Caco-2 (cell line): ENCODE results near the gene CLHC1. TPM values are rescaled to one million over a fixed set of nuclear protein-coding genes. Genes with fewer than 3 reads are reported as not detected.

ENCODE experiments used
- BruUV-seq: library from RNA; stranded (reverse); fragments of 400-500 nt; replicated peaks from 2 replicates; lab custom pipeline; 2021; lab: Mats Ljungman, UMichigan
- CTCF ChIA-PET: fragments of 300-600 bp; sonication (Branson Sonifier 250); formaldehyde crosslinking; loops from one replicate; lab custom pipeline; 2022; ENCODE audit warnings: antibody characterized with exemption; lab: Charles Lee
- POLR2A ChIA-PET: fragments of 300-600 bp; sonication (Branson Sonifier 250); formaldehyde crosslinking; loops from one replicate; lab custom pipeline; 2022; ENCODE audit warnings: antibody characterized with exemption; lab: Charles Lee
- DNase-seq, 2 experiments: peaks; one replicate each; pipeline versions ENCODE4 v3.0.0 to v3.0.0-alpha.2; 2020 to 2022
- H3K27me3 ChIP-seq: replicated peaks from 2 replicates; pipeline ENCODE4 v1.6.0; 2011; ENCODE audit warnings: low read length; ENCODE audit not compliant: control insufficient read depth, insufficient read depth
- H3K36me3 ChIP-seq: 2 replicates; pipeline ENCODE4 v1.5.1; 2011; ENCODE audit warnings: low read length; ENCODE audit not compliant: control insufficient read depth, insufficient read depth
- H3K4me1 ChIP-seq: fragments of 250-450 bp; sonication (Bioruptor Pico); 2 replicates; pipeline ENCODE4 v1.5.1; 2020; ENCODE audit warnings: mild to moderate bottlenecking
- H3K4me3 ChIP-seq: 2 replicates; pipeline ENCODE4 v1.5.1; 2011; ENCODE audit warnings: low read depth, mild to moderate bottlenecking, control low read depth, low read length
- H3K9me3 ChIP-seq: fragments of 250-450 bp; sonication (Bioruptor Pico); 2 replicates; pipeline ENCODE4 v1.5.1; 2020; ENCODE audit warnings: mild to moderate bottlenecking, moderate library complexity
- H3K27ac Mint-ChIP-seq: one replicate; pipeline ENCODE4 v1.8.0; 2022; ENCODE audit warnings: mixed read lengths; ENCODE audit not compliant: unreplicated experiment
- H3K27me3 Mint-ChIP-seq: one replicate; pipeline ENCODE4 v1.8.0; 2022; ENCODE audit warnings: mixed read lengths; ENCODE audit not compliant: insufficient read depth, unreplicated experiment
- H3K36me3 Mint-ChIP-seq: one replicate; pipeline ENCODE4 v1.8.0; 2022; ENCODE audit warnings: mild to moderate bottlenecking, mixed read lengths; ENCODE audit not compliant: insufficient read depth, unreplicated experiment
- H3K4me1 Mint-ChIP-seq: one replicate; pipeline ENCODE4 v1.8.0; 2022; ENCODE audit warnings: low read depth, mixed read lengths; ENCODE audit not compliant: unreplicated experiment
- H3K4me3 Mint-ChIP-seq: one replicate; pipeline ENCODE4 v1.8.0; 2022; ENCODE audit warnings: mild to moderate bottlenecking, moderate library complexity, mixed read lengths; ENCODE audit not compliant: unreplicated experiment
- H3K9me3 Mint-ChIP-seq: one replicate; pipeline ENCODE4 v1.8.0; 2022; ENCODE audit warnings: mixed read lengths; ENCODE audit not compliant: unreplicated experiment
- CTCF ChIP-seq, 2 experiments: fragments of 200-600 bp in 1 of 2; IDR thresholded peaks; 1 replicate in 1 of 2; 2 replicates in 1 of 2; pipeline versions ENCODE4 v1.5.1 to v1.8.0; 2011 to 2022; ENCODE audit warnings: antibody characterized with exemption in 1 of 2, control low read depth in 1 of 2, inconsistent platforms in 1 of 2, low read depth in 1 of 2, low read length in 1 of 2, mild to moderate bottlenecking in 1 of 2, moderate library complexity in 1 of 2; ENCODE audit not compliant: insufficient read depth in 1 of 2, severe bottlenecking in 1 of 2, unreplicated experiment in 1 of 2
- intact Hi-C: fragments of 100-400 bp; cut with micrococcal nuclease; formaldehyde crosslinking; loops from one replicate; pipeline ENCODE4 v1.10.0; 2022; ENCODE audit not compliant: unreplicated experiment
- total RNA-seq: library from RNA; stranded (reverse); gene quantifications from 2 replicates; pipeline ENCODE4 v1.2.3, GENCODE V29; 2022

CLHC1 gene
- total RNA-seq, 1 experiment from 2014 or later = 13.4 TPM

DNA sequence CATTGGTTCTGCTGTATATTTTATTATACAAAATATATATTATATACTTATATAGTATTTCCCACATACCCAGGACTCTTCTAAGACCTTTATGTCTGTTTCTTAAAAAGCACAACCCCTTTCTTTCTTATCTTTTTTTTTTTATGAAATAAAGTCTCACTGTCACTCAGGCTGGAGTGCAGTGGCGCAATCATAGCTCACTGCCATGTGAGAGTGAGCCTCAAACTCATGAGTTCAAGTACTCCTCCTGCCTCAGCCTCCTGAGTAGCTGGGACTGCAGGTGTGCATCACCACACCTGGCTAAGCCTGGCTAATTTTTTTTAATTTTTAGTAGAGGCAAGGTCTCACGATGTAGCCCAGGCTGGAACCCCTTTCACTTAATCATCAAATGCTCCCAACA is 72.3 kb downstream of the CLHC1 start:
- peaks cover 59% of the 10 kb centered on the region for H3K4me1 Mint-ChIP-seq
- H3K4me3 Mint-ChIP-seq = no peak overlapping the region
- H3K9me3 ChIP-seq = no peaks in the 10 kb centered on the region
- H3K27ac Mint-ChIP-seq = peak overlapping the region; percentile 37
- no peaks in the 10 kb centered on the region for H3K9me3 Mint-ChIP-seq
- DNase-seq = no peak
- no peaks in the 10 kb centered on the region for H3K27me3 ChIP-seq
- H3K4me3 ChIP-seq = no peak overlapping the region
- POLR2A ChIA-PET = interaction anchor here (0.9 kb wide), 1 partner anchor 109 kb away, joined by 4 read pairs; the partner anchor contains the start of gene RTN4
- no peak for TF ChIP-seq CTCF (IDR thresholded peaks at IDR 0.05; ENCODE audit: insufficient read depth in 1 of 2, low read depth in 1 of 2, low read length in 1 of 2, severe bottlenecking in 1 of 2, unreplicated experiment in 1 of 2)
- peaks cover 65% of the 10 kb centered on the region for H3K4me1 ChIP-seq
- CTCF ChIA-PET = interaction anchor here (0.7 kb wide), 1 partner anchor 8 kb away, joined by 3 read pairs; no protein-coding TSS in a partner anchor
- BruUV-seq = no TSS peak
- intact Hi-C loops = no loop called here
- H3K36me3 ChIP-seq = no peaks in the 10 kb centered on the region
- no peaks in the 10 kb centered on the region for H3K27me3 Mint-ChIP-seq
- no peaks in the 10 kb centered on the region for H3K36me3 Mint-ChIP-seq

- CTCF ChIA-PET = no interaction called here
- H3K4me1 Mint-ChIP-seq = peaks cover 58% of the 10 kb centered on the region
Measured at GRCh38 chr2:55159037-55159651, 72.9 kb downstream of the CLHC1 start.

More at GRCh38 chr2:55159037-55159651, 72.9 kb downstream of the CLHC1 start:
- no peak for DNase-seq
- no TSS peak for BruUV-seq
- no peak for TF ChIP-seq CTCF (IDR thresholded peaks at IDR 0.05; ENCODE audit: insufficient read depth in 1 of 2, low read depth in 1 of 2, low read length in 1 of 2, severe bottlenecking in 1 of 2, unreplicated experiment in 1 of 2)
- no peaks in the 10 kb centered on the region for H3K36me3 Mint-ChIP-seq
- intact Hi-C loops = no loop called here
- Histone ChIP-seq H3K27me3 (no peaks in the 10 kb centered on the region), H3K4me1 (peaks cover 65% of the 10 kb centered on the region), H3K36me3 (no peaks in the 10 kb centered on the region), H3K9me3 (no peaks in the 10 kb centered on the region), H3K4me3 (no peak overlapping the region)
- H3K9me3 Mint-ChIP-seq = no peaks in the 10 kb centered on the region
- POLR2A ChIA-PET = interaction anchor here (0.9 kb wide), 1 partner anchor 109 kb away, joined by 4 read pairs; the partner anchor contains the start of gene RTN4
- H3K4me3 Mint-ChIP-seq = no peak overlapping the region
- H3K27ac Mint-ChIP-seq = peak overlapping the region; percentile 37
- no peaks in the 10 kb centered on the region for H3K27me3 Mint-ChIP-seq
